ENCODE data around the gene P2RX5. TPM values are rescaled to one million over a fixed set of nuclear protein-coding genes. Genes with fewer than 3 reads are reported as not detected.

P2RX5 gene
- total and polyA plus RNA-seq, 5 donors from 2014 or later, result 11.8 to 21.0 (median 16.4) TPM

DNA sequence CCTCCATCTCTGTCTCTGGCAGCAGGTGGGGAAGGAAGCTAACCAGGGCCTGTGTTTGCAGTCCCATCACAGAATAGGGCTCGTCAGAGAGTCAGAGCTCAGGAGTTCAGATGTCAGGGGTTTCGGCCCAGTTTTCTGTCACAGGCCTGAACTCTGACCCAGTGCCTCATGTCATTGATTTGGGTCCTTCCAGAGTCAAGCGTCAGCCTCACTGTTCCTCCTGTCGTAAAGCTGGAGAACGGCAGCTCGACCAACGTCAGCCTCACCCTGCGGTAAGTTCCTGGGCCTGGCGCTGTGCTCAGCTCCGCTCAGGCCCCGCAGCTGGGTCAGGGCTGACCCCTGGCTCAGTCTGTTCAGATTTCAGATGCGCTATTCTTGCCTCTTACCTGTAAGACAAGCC lies 48.7 kb downstream of the P2RX5 start:
- DNase-seq (no peak), ATAC-seq (ENCODE audit: low read depth in 2 of 2) (no peak)
- H3K27ac Mint-ChIP-seq, result no peak overlapping the region
- Histone ChIP-seq H3K4me1 (ENCODE audit: control insufficient read depth, insufficient read depth, low read length, poor library complexity, severe bottlenecking) (no peaks in the 10 kb centered on the region), H3K9me3 (ENCODE audit: control insufficient read depth in 2 of 2, low read length in 2 of 2) (no peaks in the 10 kb centered on the region), H3K27me3 (ENCODE audit: control insufficient read depth, insufficient read depth, low read length) (no peaks in the 10 kb centered on the region), H3K27ac (ENCODE audit: insufficient read depth, low read length, poor library complexity, severe bottlenecking) (no peak overlapping the region), H3K4me3 (ENCODE audit: low read depth, low read length) (no peak overlapping the region), H3K36me3 (ENCODE audit: control insufficient read depth, insufficient read depth, low read length) (no peaks in the 10 kb centered on the region)
- H3K36me3 Mint-ChIP-seq, result peaks cover 4% of the 10 kb centered on the region
- H3K27me3 Mint-ChIP-seq, result no peaks in the 10 kb centered on the region
- peaks cover 0 to 5% (median 2%) of the 10 kb centered on the region in 4 donors for H3K4me1 Mint-ChIP-seq
- H3K9me3 Mint-ChIP-seq, result peaks cover 0 to 1% (median 0%) of the 10 kb centered on the region in 7 donors
- H3K4me3 Mint-ChIP-seq, result no peak overlapping the region

- H3K9me3 Mint-ChIP-seq, result peaks cover 0 to 1% (median 0%) of the 10 kb centered on the region in 7 donors
- no peak overlapping the region for H3K4me3 Mint-ChIP-seq
- H3K27ac Mint-ChIP-seq, result peak overlapping the region in 1 of 3 donors; percentile 62
- Histone ChIP-seq H3K9me3 (ENCODE audit: control insufficient read depth in 2 of 2, low read length in 2 of 2) (no peaks in the 10 kb centered on the region), H3K4me1 (ENCODE audit: control insufficient read depth, insufficient read depth, low read length, poor library complexity, severe bottlenecking) (no peaks in the 10 kb centered on the region), H3K27ac (ENCODE audit: insufficient read depth, low read length, poor library complexity, severe bottlenecking) (no peak overlapping the region), H3K27me3 (ENCODE audit: control insufficient read depth, insufficient read depth, low read length) (no peaks in the 10 kb centered on the region), H3K36me3 (ENCODE audit: control insufficient read depth, insufficient read depth, low read length) (peaks cover 4% of the 10 kb centered on the region), H3K4me3 (ENCODE audit: low read depth, low read length) (no peak overlapping the region)
- H3K4me1 Mint-ChIP-seq, result peaks cover under 1 to 5% (median 3%) of the 10 kb centered on the region in 4 donors
- H3K27me3 Mint-ChIP-seq, result no peaks in the 10 kb centered on the region
- DNase-seq, result no peak
- ATAC-seq (ENCODE audit: low read depth in 2 of 2), result no peak
- H3K36me3 Mint-ChIP-seq, result peaks cover 4% of the 10 kb centered on the region
These were observed 50.6 kb downstream of the P2RX5 start for GRCh38 chr17:3645310-3645709.

DNA sequence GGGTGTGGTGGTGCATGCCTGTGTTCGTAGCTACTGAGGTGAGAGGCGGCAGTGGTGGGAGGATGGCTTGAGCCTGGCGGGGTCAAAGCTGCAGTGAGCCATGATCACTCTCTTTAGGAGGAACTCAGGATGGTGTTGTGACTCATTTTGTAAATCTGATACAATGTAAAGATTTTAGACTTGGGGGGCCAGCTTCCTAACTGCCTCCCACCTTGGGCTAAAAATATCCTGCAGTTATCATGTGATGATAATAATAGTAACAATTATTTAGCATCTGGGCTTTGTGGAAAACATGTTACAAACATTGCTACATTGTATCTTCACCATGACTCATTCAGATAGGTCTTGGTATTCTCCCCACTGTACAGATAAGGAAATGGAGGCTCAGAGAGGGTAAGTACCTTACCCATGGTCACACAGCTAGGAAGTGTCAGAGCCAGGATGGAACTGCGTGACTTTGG lies 52.0 kb downstream of the P2RX5 start:
- peaks cover 0 to 1% (median 0%) of the 10 kb centered on the region in 7 donors for H3K9me3 Mint-ChIP-seq
- DNase-seq (no peak), ATAC-seq (ENCODE audit: low read depth in 2 of 2) (no peak)
- H3K27ac Mint-ChIP-seq, result no peak overlapping the region
- peaks cover 10% of the 10 kb centered on the region for H3K36me3 Mint-ChIP-seq
- no peaks in the 10 kb centered on the region for H3K27me3 Mint-ChIP-seq
- no peaks in the 10 kb centered on the region for H3K4me1 ChIP-seq (ENCODE audit: control insufficient read depth, insufficient read depth, low read length, poor library complexity, severe bottlenecking)
- H3K36me3 ChIP-seq (ENCODE audit: control insufficient read depth, insufficient read depth, low read length), result peaks cover 4% of the 10 kb centered on the region
- no peaks in the 10 kb centered on the region for H3K27me3 ChIP-seq (ENCODE audit: control insufficient read depth, insufficient read depth, low read length)
- H3K9me3 ChIP-seq (ENCODE audit: control insufficient read depth in 2 of 2, low read length in 2 of 2), result no peaks in the 10 kb centered on the region
- no peak overlapping the region for H3K27ac ChIP-seq (ENCODE audit: insufficient read depth, low read length, poor library complexity, severe bottlenecking)
- H3K4me1 Mint-ChIP-seq, result peaks cover 7 to 12% (median 9%) of the 10 kb centered on the region in 4 donors
- no peak overlapping the region for H3K4me3 Mint-ChIP-seq
- H3K4me3 ChIP-seq (ENCODE audit: low read depth, low read length), result no peak overlapping the region

- H3K27ac ChIP-seq (ENCODE audit: insufficient read depth, low read length, poor library complexity, severe bottlenecking), result no peak overlapping the region
- H3K36me3 ChIP-seq (ENCODE audit: control insufficient read depth, insufficient read depth, low read length), result peaks cover 4% of the 10 kb centered on the region
- peaks cover 4% of the 10 kb centered on the region for H3K4me1 ChIP-seq (ENCODE audit: control insufficient read depth, insufficient read depth, low read length, poor library complexity, severe bottlenecking)
- Mint-ChIP-seq H3K4me3 (no peak overlapping the region), H3K27ac (no peak overlapping the region), H3K36me3 (peaks cover 6% of the 10 kb centered on the region), H3K4me1 (peaks cover 7 to 23% (median 17%) of the 10 kb centered on the region in 4 donors), H3K27me3 (no peaks in the 10 kb centered on the region), H3K9me3 (peaks cover 0 to 1% (median 0%) of the 10 kb centered on the region in 7 donors)
- ATAC-seq (ENCODE audit: low read depth in 2 of 2) (no peak), DNase-seq (no peak)
- H3K27me3 ChIP-seq (ENCODE audit: control insufficient read depth, insufficient read depth, low read length), result no peaks in the 10 kb centered on the region
- H3K4me3 ChIP-seq (ENCODE audit: low read depth, low read length), result no peak overlapping the region
- H3K9me3 ChIP-seq (ENCODE audit: control insufficient read depth in 2 of 2, low read length in 2 of 2), result no peaks in the 10 kb centered on the region
These were observed 54.1 kb downstream of the P2RX5 start for GRCh38 chr17:3641717-3642486.

DNA sequence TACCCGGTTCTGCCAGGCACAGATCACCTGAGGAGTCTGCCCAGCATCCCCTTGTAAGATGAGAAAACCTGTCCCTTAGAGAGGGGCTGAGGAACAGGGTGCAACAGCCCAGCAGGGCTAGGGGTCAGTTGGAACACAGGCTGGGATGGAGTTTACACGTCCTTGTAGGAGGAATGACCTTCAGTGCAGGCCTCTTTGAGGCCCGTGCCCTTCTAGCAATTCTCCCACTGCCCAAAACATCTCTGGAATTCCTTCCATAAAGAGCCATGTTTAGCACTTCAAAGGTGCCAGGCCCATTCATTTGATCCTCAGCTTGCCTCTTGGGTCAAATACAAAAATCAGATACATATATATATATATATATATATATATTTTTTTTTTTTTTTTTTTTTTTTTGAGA lies 54.9 kb downstream of the P2RX5 start:
- H3K4me1 ChIP-seq (ENCODE audit: control insufficient read depth, insufficient read depth, low read length, poor library complexity, severe bottlenecking), result peaks cover 5% of the 10 kb centered on the region
- Mint-ChIP-seq H3K27me3 (no peaks in the 10 kb centered on the region), H3K4me1 (peaks cover 7 to 26% (median 19%) of the 10 kb centered on the region in 4 donors), H3K27ac (no peak overlapping the region), H3K9me3 (peaks cover 0 to 1% (median 0%) of the 10 kb centered on the region in 7 donors), H3K4me3 (no peak overlapping the region), H3K36me3 (peaks cover 6% of the 10 kb centered on the region)
- H3K36me3 ChIP-seq (ENCODE audit: control insufficient read depth, insufficient read depth, low read length), result peaks cover 4% of the 10 kb centered on the region
- no peak for ATAC-seq (ENCODE audit: low read depth in 2 of 2)
- H3K9me3 ChIP-seq (ENCODE audit: control insufficient read depth in 2 of 2, low read length in 2 of 2), result no peaks in the 10 kb centered on the region
- H3K27ac ChIP-seq (ENCODE audit: insufficient read depth, low read length, poor library complexity, severe bottlenecking), result no peak overlapping the region
- H3K4me3 ChIP-seq (ENCODE audit: low read depth, low read length), result no peak overlapping the region
- DNase-seq, result no peak
- H3K27me3 ChIP-seq (ENCODE audit: control insufficient read depth, insufficient read depth, low read length), result no peaks in the 10 kb centered on the region

DNA sequence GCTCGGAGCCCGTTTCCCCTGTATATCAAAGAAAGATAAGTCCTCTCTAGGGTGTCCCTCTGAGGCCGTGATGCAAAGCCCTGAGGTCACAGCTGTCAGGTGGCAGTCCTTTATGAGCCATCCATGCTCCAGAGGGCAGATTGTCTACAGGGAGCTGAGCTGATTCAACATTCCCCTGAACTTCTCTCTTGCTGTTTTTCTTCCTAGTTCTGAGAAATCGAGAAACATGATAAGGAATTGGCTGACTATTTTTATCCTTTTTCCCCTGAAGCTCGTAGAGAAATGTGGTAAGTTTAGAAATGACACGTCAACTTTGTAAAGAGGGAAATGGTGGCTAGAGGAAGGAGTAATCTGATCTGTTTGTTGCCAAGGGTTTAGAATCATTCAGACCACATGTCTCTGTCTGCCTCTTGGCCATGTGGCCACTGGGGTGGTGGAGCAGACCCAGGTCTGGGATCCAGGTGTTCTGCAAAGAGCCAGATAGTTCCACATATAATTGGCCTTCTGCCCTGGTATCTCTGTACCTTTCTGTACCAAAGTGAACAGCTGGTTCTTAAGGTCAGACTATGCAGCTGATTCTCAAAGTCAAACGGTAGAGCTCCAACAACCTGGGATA lies 55.9 kb downstream of the P2RX5 start:
- peak overlapping the region in 3 of 4 donors; percentile 71 to 87 (median 82) for H3K4me3 Mint-ChIP-seq
- H3K36me3 ChIP-seq (ENCODE audit: control insufficient read depth, insufficient read depth, low read length), result peaks cover 4% of the 10 kb centered on the region
- no peak overlapping the region for H3K27ac ChIP-seq (ENCODE audit: insufficient read depth, low read length, poor library complexity, severe bottlenecking)
- no peak overlapping the region for H3K4me3 ChIP-seq (ENCODE audit: low read depth, low read length)
- no peaks in the 10 kb centered on the region for H3K9me3 ChIP-seq (ENCODE audit: control insufficient read depth in 2 of 2, low read length in 2 of 2)
- ATAC-seq (ENCODE audit: low read depth in 2 of 2), result no peak
- no peaks in the 10 kb centered on the region for H3K27me3 ChIP-seq (ENCODE audit: control insufficient read depth, insufficient read depth, low read length)
- peaks cover 12% of the 10 kb centered on the region for H3K4me1 ChIP-seq (ENCODE audit: control insufficient read depth, insufficient read depth, low read length, poor library complexity, severe bottlenecking)
- DNase-seq, result peak in 1 of 3 donors; percentile 50
- H3K27me3 Mint-ChIP-seq, result no peaks in the 10 kb centered on the region
- peak overlapping the region in 2 of 3 donors; percentile 12 to 53 for H3K27ac Mint-ChIP-seq
- H3K4me1 Mint-ChIP-seq, result peaks cover 7 to 30% (median 21%) of the 10 kb centered on the region in 4 donors
- peaks cover 6% of the 10 kb centered on the region for H3K36me3 Mint-ChIP-seq
- H3K9me3 Mint-ChIP-seq, result no peaks in the 10 kb centered on the region

DNA sequence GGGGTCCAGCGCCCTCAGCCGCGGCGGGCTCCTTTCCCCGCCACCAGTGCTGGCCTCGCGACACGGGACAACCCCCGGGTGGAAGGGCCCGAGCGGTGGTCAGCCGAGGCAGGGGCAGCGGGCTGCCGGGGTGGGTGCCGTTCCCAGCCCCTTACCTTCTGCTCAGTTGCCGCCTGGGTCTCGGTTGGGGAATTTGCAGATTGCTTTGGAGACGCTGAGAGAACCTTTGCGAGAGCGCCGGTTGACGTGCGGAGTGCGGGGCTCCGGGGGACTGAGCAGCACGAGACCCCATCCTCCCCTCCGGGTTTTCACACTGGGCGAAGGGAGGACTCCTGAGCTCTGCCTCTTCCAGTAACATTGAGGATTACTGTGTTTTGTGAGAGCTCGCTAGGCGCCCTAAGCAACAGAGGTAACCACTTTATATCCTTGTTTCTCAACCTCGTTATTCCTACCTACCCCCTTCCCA lies 59.0 kb downstream of the P2RX5 start:
- no peaks in the 10 kb centered on the region for H3K9me3 ChIP-seq (ENCODE audit: control insufficient read depth in 2 of 2, low read length in 2 of 2)
- H3K4me1 ChIP-seq (ENCODE audit: control insufficient read depth, insufficient read depth, low read length, poor library complexity, severe bottlenecking), result peaks cover 16% of the 10 kb centered on the region
- H3K27ac Mint-ChIP-seq, result peak overlapping the region; percentile 46 to 96 (median 71)
- H3K27me3 Mint-ChIP-seq, result no peaks in the 10 kb centered on the region
- H3K27me3 ChIP-seq (ENCODE audit: control insufficient read depth, insufficient read depth, low read length), result no peaks in the 10 kb centered on the region
- H3K4me1 Mint-ChIP-seq, result peaks cover 7 to 46% (median 24%) of the 10 kb centered on the region in 4 donors
- peak overlapping the region; percentile 66 for H3K4me3 ChIP-seq (ENCODE audit: low read depth, low read length)
- DNase-seq (no peak), ATAC-seq (ENCODE audit: low read depth in 2 of 2) (no peak)
- peak overlapping the region; percentile 89 to 96 (median 93) for H3K4me3 Mint-ChIP-seq
- peak overlapping the region; percentile 97 for H3K27ac ChIP-seq (ENCODE audit: insufficient read depth, low read length, poor library complexity, severe bottlenecking)
- peaks cover 4% of the 10 kb centered on the region for H3K36me3 ChIP-seq (ENCODE audit: control insufficient read depth, insufficient read depth, low read length)
- no peaks in the 10 kb centered on the region for H3K9me3 Mint-ChIP-seq
- peaks cover 12% of the 10 kb centered on the region for H3K36me3 Mint-ChIP-seq
